Panc1 (cell line): ENCODE data around the gene OSBPL10.

Source experiments
- CTCF ChIP-seq: fragments of 450-650 bp; IDR thresholded peaks from 2 replicates; pipeline ENCODE4 v1.5.1; 2017; ENCODE audit warnings: mild to moderate bottlenecking
- POLR2AphosphoS5 ChIP-seq: IDR thresholded peaks from 2 replicates; pipeline ENCODE4 v1.6.1; 2012; ENCODE audit warnings: mild to moderate bottlenecking, low read depth, low read length, moderate library complexity
- TCF7L2 ChIP-seq: IDR thresholded peaks from 2 replicates; pipeline ENCODE4 v1.6.1; 2011; ENCODE audit warnings: mild to moderate bottlenecking, low read depth, low read length, inconsistent platforms
- TF ChIP-seq, protein P1 (sequence below), 2 experiments: IDR thresholded peaks; 2 replicates each; pipeline ENCODE4 v1.6.1; 2011 to 2012; ENCODE audit warnings: low read depth in 2 of 2, control low read depth in 1 of 2, low read length in 1 of 2, mild to moderate bottlenecking in 1 of 2, moderate library complexity in 1 of 2; ENCODE audit not compliant: insufficient read depth in 1 of 2

GRCh38 chr3:31896026-31896425 lies 85.0 kb downstream of the OSBPL10 start:
- no peak for TF ChIP-seq CTCF
- TF ChIP-seq, protein P1, sequence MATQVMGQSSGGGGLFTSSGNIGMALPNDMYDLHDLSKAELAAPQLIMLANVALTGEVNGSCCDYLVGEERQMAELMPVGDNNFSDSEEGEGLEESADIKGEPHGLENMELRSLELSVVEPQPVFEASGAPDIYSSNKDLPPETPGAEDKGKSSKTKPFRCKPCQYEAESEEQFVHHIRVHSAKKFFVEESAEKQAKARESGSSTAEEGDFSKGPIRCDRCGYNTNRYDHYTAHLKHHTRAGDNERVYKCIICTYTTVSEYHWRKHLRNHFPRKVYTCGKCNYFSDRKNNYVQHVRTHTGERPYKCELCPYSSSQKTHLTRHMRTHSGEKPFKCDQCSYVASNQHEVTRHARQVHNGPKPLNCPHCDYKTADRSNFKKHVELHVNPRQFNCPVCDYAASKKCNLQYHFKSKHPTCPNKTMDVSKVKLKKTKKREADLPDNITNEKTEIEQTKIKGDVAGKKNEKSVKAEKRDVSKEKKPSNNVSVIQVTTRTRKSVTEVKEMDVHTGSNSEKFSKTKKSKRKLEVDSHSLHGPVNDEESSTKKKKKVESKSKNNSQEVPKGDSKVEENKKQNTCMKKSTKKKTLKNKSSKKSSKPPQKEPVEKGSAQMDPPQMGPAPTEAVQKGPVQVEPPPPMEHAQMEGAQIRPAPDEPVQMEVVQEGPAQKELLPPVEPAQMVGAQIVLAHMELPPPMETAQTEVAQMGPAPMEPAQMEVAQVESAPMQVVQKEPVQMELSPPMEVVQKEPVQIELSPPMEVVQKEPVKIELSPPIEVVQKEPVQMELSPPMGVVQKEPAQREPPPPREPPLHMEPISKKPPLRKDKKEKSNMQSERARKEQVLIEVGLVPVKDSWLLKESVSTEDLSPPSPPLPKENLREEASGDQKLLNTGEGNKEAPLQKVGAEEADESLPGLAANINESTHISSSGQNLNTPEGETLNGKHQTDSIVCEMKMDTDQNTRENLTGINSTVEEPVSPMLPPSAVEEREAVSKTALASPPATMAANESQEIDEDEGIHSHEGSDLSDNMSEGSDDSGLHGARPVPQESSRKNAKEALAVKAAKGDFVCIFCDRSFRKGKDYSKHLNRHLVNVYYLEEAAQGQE (IDR thresholded peaks at IDR 0.05; ENCODE audit: insufficient read depth in 1 of 2, low read depth in 2 of 2, low read length in 1 of 2): no peak
- no peak for TF ChIP-seq TCF7L2
- TF ChIP-seq POLR2AphosphoS5: no peak
